GM18498 (cell line): Measurements from ENCODE around the gene GSTK1.
A peak's percentile ranks its signal among the peaks of the same experiment; 100 is the strongest.

Experiments
- ATAC-seq: cut with Tn5 transposase; IDR thresholded peaks from one replicate; pipeline ENCODE4 v1.9.1; 2021; ENCODE audit warnings: mild to moderate bottlenecking, moderate library complexity; ENCODE audit not compliant: unreplicated experiment

GSTK1 gene

GRCh38 chr7:143295870-143296269, 32.6 kb downstream of the GSTK1 start:
- no peak for ATAC-seq

GRCh38 chr7:143296686-143297085, 33.4 kb downstream of the GSTK1 start:
- no peak for ATAC-seq

GRCh38 chr7:143299346-143299745, 36.1 kb downstream of the GSTK1 start:
- no peak for ATAC-seq

- no peak for ATAC-seq
These were observed 36.6 kb downstream of the GSTK1 start for GRCh38 chr7:143299840-143300239.

GRCh38 chr7:143300959-143301935, 38.0 kb downstream of the GSTK1 start:
- no peak for ATAC-seq

- ATAC-seq: no peak
These were observed 40.5 kb downstream of the GSTK1 start for GRCh38 chr7:143303733-143304132.

GRCh38 chr7:143304938-143305337, 41.7 kb downstream of the GSTK1 start:
- ATAC-seq: no peak

- peak; percentile 45 for ATAC-seq
These were observed 42.3 kb downstream of the GSTK1 start for GRCh38 chr7:143305423-143306070.

GRCh38 chr7:143308632-143309031, 45.4 kb downstream of the GSTK1 start:
- ATAC-seq: no peak

GRCh38 chr7:143314127-143314526, 50.9 kb downstream of the GSTK1 start:
- no peak for ATAC-seq

GRCh38 chr7:143315776-143316175, 52.5 kb downstream of the GSTK1 start, which contains the start of gene CLCN1:
Gene CLCN1, plus strand, starts transcription at chr7:143316111. Its CDS starts 102 bp downstream, at chr7:143316213.
- ATAC-seq: no peak

- ATAC-seq: no peak
These were observed 53.3 kb downstream of the GSTK1 start for GRCh38 chr7:143316492-143316891.

GRCh38 chr7:143318661-143319060, 55.4 kb downstream of the GSTK1 start:
- no peak for ATAC-seq
